Natural killer cell treated with Interleukin-12 subunit alpha and Interleukin-12 subunit beta and Interleukin-15 and Interleukin-18, amount 100 ng/mL, for 72 hours (primary cell): ENCODE data around the gene OTULINL. TPM values are rescaled to one million over a fixed set of nuclear protein-coding genes. Genes with fewer than 3 reads are reported as not detected.
"Not testable (repeated sequence)": the region's sequence is repeated elsewhere in the genome, so short reads cannot be mapped to it uniquely, and the experiment has no call there.

Experiments used
- ATAC-seq, 2 donors: fragments of 150-1000 bp; cut with Tn5 transposase in 1 of 2; sonication (Bioruptor Pico), chemical (Tn5 transposase) in 1 of 2; 2 replicates each; pipeline ENCODE4 v1.10.0; 2021
- DNase-seq: peaks from one replicate; pipeline ENCODE4 v3.0.0; 2022; ENCODE audit warnings: low spot score
- H3K27ac Mint-ChIP-seq, 2 donors: 1 replicate in 1 of 2; 2 replicates in 1 of 2; pipeline ENCODE4 v1.8.0; 2022; ENCODE audit warnings: mixed read lengths in 2 of 2, mild to moderate bottlenecking in 1 of 2, moderate library complexity in 1 of 2
- H3K27me3 Mint-ChIP-seq, 2 donors: 1 replicate in 1 of 2; 2 replicates in 1 of 2; pipeline ENCODE4 v1.8.0; 2022; ENCODE audit warnings: mixed read lengths in 2 of 2
- H3K36me3 Mint-ChIP-seq: one replicate; pipeline ENCODE4 v1.8.0; 2022; ENCODE audit warnings: mixed read lengths
- H3K4me1 Mint-ChIP-seq, 2 donors: 1 replicate in 1 of 2; 2 replicates in 1 of 2; pipeline ENCODE4 v1.8.0; 2022; ENCODE audit warnings: low read depth in 2 of 2, mixed read lengths in 2 of 2, mild to moderate bottlenecking in 1 of 2
- H3K4me3 Mint-ChIP-seq: one replicate; pipeline ENCODE4 v1.8.0; 2022; ENCODE audit warnings: mixed read lengths
- H3K9me3 Mint-ChIP-seq: 2 replicates; pipeline ENCODE4 v1.8.0; 2022; ENCODE audit warnings: mixed read lengths
- total RNA-seq, 2 donors: library from RNA; stranded (reverse); gene quantifications; one replicate each; pipeline ENCODE4 v1.2.3, GENCODE V29; 2022

The OTULINL gene
- total RNA-seq, result 10 to 100 TPM; 10.7 to 14.6 TPM

GRCh38 chr5:14581106-14581890, at the start of gene OTULINL:
Gene OTULINL, plus strand, starts transcription at chr5:14581792. Its CDS starts 103 bp downstream, at chr5:14581895.
- Mint-ChIP-seq H3K36me3 (no peaks in the 10 kb centered on the region), H3K9me3 (no peaks in the 10 kb centered on the region), H3K27ac (peak within 1 kb of the TSS; percentile 31 to 45), H3K27me3 (peaks cover 5 to 8% of the 10 kb centered on the region in 2 donors), H3K4me3 (peak within 1 kb of the TSS; percentile 69), H3K4me1 (peaks cover 13 to 16% of the 10 kb centered on the region in 2 donors)
- ATAC-seq (peak; percentile 96), DNase-seq (peak; percentile 89)

DNA sequence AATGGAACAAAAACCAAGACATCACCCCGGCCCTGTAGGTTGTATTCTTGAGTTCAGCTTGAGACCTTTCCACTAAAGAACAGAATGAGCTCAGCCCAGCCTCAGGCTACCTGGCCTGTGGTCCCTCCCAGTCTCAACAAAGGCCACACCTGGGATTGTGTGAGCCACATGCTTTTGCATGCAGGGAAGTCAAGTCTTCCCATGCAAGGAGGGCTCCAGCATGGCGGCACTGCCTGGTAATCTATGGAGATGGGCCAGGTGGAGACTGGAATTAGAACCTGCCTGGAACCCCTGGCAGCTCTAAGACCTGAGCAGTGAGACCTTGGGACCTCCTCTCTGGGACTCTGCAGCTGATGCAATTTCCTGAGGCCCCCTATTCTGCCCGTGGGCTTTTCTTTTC, 49.4 kb upstream of the OTULINL start:
- DNase-seq, result no peak
- Mint-ChIP-seq H3K9me3 (no peaks in the 10 kb centered on the region), H3K36me3 (no peaks in the 10 kb centered on the region), H3K4me3 (no peak overlapping the region), H3K4me1 (no peaks in the 10 kb centered on the region), H3K27me3 (no peaks in the 10 kb centered on the region), H3K27ac (no peak overlapping the region)
- ATAC-seq, result no peak

- no peaks in the 10 kb centered on the region for H3K36me3 Mint-ChIP-seq
- H3K4me3 Mint-ChIP-seq, result no peak overlapping the region
- peaks cover 0 to 8% of the 10 kb centered on the region in 2 donors for H3K27me3 Mint-ChIP-seq
- no peak overlapping the region for H3K27ac Mint-ChIP-seq
- H3K4me1 Mint-ChIP-seq, result no peaks in the 10 kb centered on the region
- no peaks in the 10 kb centered on the region for H3K9me3 Mint-ChIP-seq
- no peak for DNase-seq
- ATAC-seq, result no peak
Measured at GRCh38 chr5:14534773-14535172, 46.8 kb upstream of the OTULINL start.

- Mint-ChIP-seq H3K36me3 (peaks cover 17% of the 10 kb centered on the region), H3K4me1 (peaks cover 0 to 5% of the 10 kb centered on the region in 2 donors)
- DNase-seq, result no peak
Measured at GRCh38 chr5:14545308-14545707, 36.3 kb upstream of the OTULINL start.

GRCh38 chr5:14545862-14546261, 35.7 kb upstream of the OTULINL start:
- no peak for DNase-seq
- Mint-ChIP-seq H3K9me3 (peaks cover 3% of the 10 kb centered on the region), H3K4me1 (peaks cover 0 to 5% of the 10 kb centered on the region in 2 donors), H3K36me3 (peaks cover 14% of the 10 kb centered on the region), H3K27ac (no peak overlapping the region), H3K27me3 (no peaks in the 10 kb centered on the region), H3K4me3 (no peak overlapping the region)
- no peak for ATAC-seq

More at GRCh38 chr5:14545308-14545707, 36.3 kb upstream of the OTULINL start:
- no peaks in the 10 kb centered on the region for H3K27me3 Mint-ChIP-seq
- no peak overlapping the region for H3K27ac Mint-ChIP-seq
- no peak overlapping the region for H3K4me3 Mint-ChIP-seq
- H3K9me3 Mint-ChIP-seq, result peaks cover 3% of the 10 kb centered on the region
- ATAC-seq, result no peak

DNA sequence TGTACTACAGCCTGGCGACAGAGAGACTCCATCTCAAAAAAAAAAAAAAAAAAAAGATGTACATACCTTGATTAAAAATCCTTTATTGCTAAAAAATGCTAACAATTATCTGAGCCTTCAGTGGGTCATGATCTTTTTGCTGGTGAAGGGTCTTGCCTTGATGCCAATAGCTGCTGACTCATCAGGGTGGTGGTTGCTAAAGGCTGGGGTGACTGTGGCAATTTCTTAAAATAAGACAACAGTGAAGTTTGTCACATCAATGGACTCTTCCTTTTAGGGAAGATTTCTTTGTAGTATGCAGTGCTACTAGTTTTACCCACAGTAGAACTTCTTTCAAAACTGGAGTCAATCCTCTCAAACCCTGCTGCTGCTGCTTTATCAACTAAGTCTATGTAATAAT, 33.9 kb upstream of the OTULINL start:
- Mint-ChIP-seq H3K27ac (no peak overlapping the region), H3K36me3 (no peaks in the 10 kb centered on the region), H3K4me3 (no peak overlapping the region), H3K9me3 (no peaks in the 10 kb centered on the region), H3K27me3 (no peaks in the 10 kb centered on the region), H3K4me1 (peaks cover 0 to 5% of the 10 kb centered on the region in 2 donors)
- DNase-seq (no peak), ATAC-seq (no peak)

DNA sequence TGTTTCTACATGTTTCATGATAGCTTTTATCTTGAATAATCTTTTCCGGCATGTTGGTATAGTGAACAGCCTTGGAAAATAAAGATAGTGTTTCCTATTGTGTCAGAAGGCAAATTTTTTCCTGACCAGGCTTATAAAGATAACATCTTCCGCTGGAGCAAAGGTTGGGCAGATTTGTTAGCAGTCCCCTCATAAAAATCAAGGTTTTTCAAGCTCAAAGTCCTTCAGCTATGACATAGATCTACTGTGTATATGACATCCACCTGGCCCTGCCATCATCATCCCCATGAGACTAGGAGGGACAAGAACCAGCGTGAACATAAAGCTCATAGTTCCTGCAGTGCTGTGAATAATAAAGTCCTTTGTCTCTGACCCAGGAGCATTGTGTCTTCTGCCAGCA, 30.4 kb upstream of the OTULINL start:
- Mint-ChIP-seq H3K27me3 (peaks cover 0 to 3% of the 10 kb centered on the region in 2 donors), H3K4me1 (peaks cover 0 to 7% of the 10 kb centered on the region in 2 donors), H3K9me3 (no peaks in the 10 kb centered on the region), H3K27ac (no peak overlapping the region), H3K4me3 (no peak overlapping the region), H3K36me3 (no peaks in the 10 kb centered on the region)
- ATAC-seq (no peak), DNase-seq (no peak)

DNA sequence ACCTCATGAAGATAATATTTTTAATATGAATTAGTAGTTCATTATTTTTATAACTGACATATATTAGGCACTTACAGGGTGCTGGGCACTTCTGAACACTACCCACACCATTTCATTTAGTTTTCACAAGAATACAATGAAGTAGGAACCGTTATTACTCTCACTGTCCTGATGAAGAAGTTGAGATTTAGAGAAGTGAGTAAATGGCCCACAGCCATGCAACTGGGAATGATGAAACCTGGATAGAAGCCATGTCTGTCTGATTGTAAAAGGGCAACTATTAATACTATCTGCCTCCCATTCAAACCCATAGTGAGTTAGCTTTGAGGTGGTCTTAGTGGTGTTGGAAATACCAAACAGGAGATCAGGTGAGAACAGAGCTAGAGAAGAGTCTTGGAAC, 29.6 kb upstream of the OTULINL start:
- DNase-seq, result no peak
- Mint-ChIP-seq H3K4me1 (peaks cover 0 to 7% of the 10 kb centered on the region in 2 donors), H3K27ac (no peak overlapping the region), H3K36me3 (no peaks in the 10 kb centered on the region), H3K27me3 (peaks cover 0 to 3% of the 10 kb centered on the region in 2 donors), H3K9me3 (no peaks in the 10 kb centered on the region), H3K4me3 (no peak overlapping the region)
- ATAC-seq, result no peak

DNA sequence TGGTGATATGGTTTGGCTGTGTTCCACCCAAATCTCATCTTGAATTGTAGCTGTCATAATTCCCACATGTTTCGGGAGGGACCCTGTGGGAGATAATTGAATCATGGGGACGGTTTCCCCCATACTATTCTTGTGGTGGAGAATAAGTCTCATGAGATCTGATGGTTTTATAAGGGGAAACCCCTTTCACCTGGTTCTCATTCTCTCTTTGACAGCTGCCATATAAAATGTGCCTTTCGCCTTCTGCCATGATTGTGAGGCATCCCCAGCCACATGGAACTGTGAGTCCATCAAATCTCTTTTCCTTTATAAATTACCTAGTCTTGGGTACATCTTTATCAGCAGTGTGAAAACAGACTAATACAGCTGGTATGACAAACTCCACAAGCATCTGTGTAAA, 27.3 kb upstream of the OTULINL start:
- H3K36me3 Mint-ChIP-seq, H3K9me3 Mint-ChIP-seq, H3K27ac Mint-ChIP-seq, ATAC-seq, H3K4me1 Mint-ChIP-seq, H3K4me3 Mint-ChIP-seq, H3K27me3 Mint-ChIP-seq, DNase-seq: not testable (repeated sequence)

GRCh38 chr5:14556015-14556414, 25.6 kb upstream of the OTULINL start:
- Mint-ChIP-seq H3K36me3 (no peaks in the 10 kb centered on the region), H3K9me3 (no peaks in the 10 kb centered on the region), H3K27ac (no peak overlapping the region), H3K27me3 (peaks cover 0 to 3% of the 10 kb centered on the region in 2 donors), H3K4me1 (peaks cover 9 to 13% of the 10 kb centered on the region in 2 donors), H3K4me3 (no peak overlapping the region)
- DNase-seq (no peak), ATAC-seq (no peak)

- Mint-ChIP-seq H3K9me3 (no peaks in the 10 kb centered on the region), H3K27me3 (peaks cover 0 to 3% of the 10 kb centered on the region in 2 donors), H3K36me3 (no peaks in the 10 kb centered on the region), H3K27ac (no peak overlapping the region), H3K4me3 (no peak overlapping the region), H3K4me1 (peaks cover 9 to 13% of the 10 kb centered on the region in 2 donors)
- DNase-seq (no peak), ATAC-seq (no peak)
Measured at GRCh38 chr5:14557203-14557770, 24.3 kb upstream of the OTULINL start.

GRCh38 chr5:14557791-14558415, 23.7 kb upstream of the OTULINL start:
- Mint-ChIP-seq H3K27ac (no peak overlapping the region), H3K36me3 (no peaks in the 10 kb centered on the region), H3K9me3 (no peaks in the 10 kb centered on the region), H3K4me1 (peaks cover 9 to 13% of the 10 kb centered on the region in 2 donors), H3K4me3 (no peak overlapping the region), H3K27me3 (peaks cover 0 to 3% of the 10 kb centered on the region in 2 donors)
- no peak for ATAC-seq
- DNase-seq, result no peak

DNA sequence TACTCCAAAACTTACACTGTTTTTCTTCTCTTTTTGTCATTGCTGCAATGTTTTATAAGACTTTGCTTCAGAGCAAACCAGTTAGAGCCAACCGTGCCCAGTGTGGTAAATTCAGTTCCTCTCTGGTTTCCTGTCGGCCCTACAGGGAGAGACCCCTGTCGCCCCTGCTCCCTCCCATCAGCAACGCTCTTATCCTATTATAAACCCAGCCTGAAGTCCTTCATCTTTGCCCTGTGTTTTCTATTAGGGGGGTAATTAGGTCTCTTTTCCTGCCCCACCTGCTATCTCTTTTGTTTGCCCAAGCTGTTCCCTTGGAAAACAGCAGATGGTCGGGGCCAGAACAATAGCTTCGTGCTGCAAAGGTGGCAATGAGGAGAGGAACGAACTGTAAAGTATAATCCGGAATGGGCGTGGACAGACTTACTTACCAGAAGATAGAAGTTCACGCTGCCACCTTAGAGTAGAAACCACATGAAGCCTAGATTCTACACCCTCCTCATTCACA, 21.4 kb upstream of the OTULINL start:
- Mint-ChIP-seq H3K4me1 (peaks cover 9 to 10% of the 10 kb centered on the region in 2 donors), H3K4me3 (peak overlapping the region; percentile 65), H3K27ac (no peak overlapping the region), H3K9me3 (no peaks in the 10 kb centered on the region), H3K27me3 (no peaks in the 10 kb centered on the region), H3K36me3 (no peaks in the 10 kb centered on the region)
- peak in 1 of 2 donors; percentile 52 for ATAC-seq
- DNase-seq, result no peak

- Mint-ChIP-seq H3K4me1 (peaks cover 9 to 10% of the 10 kb centered on the region in 2 donors), H3K27ac (no peak overlapping the region), H3K9me3 (no peaks in the 10 kb centered on the region), H3K36me3 (no peaks in the 10 kb centered on the region), H3K27me3 (no peaks in the 10 kb centered on the region), H3K4me3 (no peak overlapping the region)
- DNase-seq, result no peak
- ATAC-seq, result no peak
Measured at GRCh38 chr5:14561741-14562140, 19.9 kb upstream of the OTULINL start.
